Gastroesophageal sphincter (tissue), 3 donors: ENCODE measurements around the gene OSGEP.

Source experiments
- CTCF ChIP-seq, 4 experiments: fragments of 200-600 bp in 2 of 4; fragments of 450-650 bp in 2 of 4; sonication (generic) in 1 of 4; IDR thresholded peaks; one replicate each; pipeline ENCODE4 v1.5.1; 2017 to 2019; ENCODE audit warnings: antibody characterized with exemption in 4 of 4, mild to moderate bottlenecking in 2 of 4, moderate library complexity in 2 of 4
- POLR2AphosphoS5 ChIP-seq: sonication (generic); formaldehyde crosslinking; IDR thresholded peaks from one replicate; pipeline ENCODE4 v1.6.1; 2017; ENCODE audit warnings: antibody characterized with exemption

DNA sequence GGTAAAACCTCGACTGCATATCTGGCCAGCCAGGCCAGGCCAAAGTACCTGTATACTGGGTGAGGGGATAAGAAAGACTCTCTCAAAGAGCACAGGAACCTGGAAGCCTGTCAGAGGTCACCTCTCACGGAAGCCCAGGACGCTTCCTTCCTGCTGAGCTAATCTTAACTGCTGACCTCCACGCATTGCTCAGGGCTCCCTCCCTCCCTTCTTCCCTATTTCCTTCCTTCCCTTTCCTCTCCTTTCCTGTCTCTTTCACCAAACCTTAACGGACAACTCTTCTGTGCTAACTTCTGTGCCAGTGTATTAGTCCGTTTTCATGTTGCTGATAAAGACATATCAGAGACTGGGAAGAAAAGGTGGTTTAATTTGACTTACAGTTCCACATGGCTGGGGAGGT, 36.0 kb upstream of the OSGEP start:
- no peak for TF ChIP-seq CTCF (IDR thresholded peaks at IDR 0.05)
- TF ChIP-seq POLR2AphosphoS5: no peak
